IMR-90 (cell line): ENCODE results near the gene RHOT1. TPM values are rescaled to one million over a fixed set of nuclear protein-coding genes. Genes with fewer than 3 reads are reported as not detected.

Experiments used
- ATAC-seq: fragments of 200-7000 bp; cut with Tn5 transposase; 2 replicates; pipeline ENCODE4 v1.9.1; 2020; ENCODE audit warnings: low read depth, mild to moderate bottlenecking, moderate library complexity
- BruUV-seq: library from RNA; stranded (reverse); fragments of 400-500 nt; replicated peaks from 2 replicates; lab custom pipeline; 2021; lab: Mats Ljungman, UMichigan
- CTCF ChIA-PET: fragments of 300-600 bp; formaldehyde crosslinking; extraction: SDS; loops from one replicate; lab custom pipeline; 2021; ENCODE audit warnings: antibody characterized with exemption; lab: Yijun Ruan, JAX
- POLR2A ChIA-PET: fragments of 300-600 bp; sonication (Branson Sonifier 250); formaldehyde crosslinking; loops from one replicate; lab custom pipeline; 2022; ENCODE audit warnings: antibody characterized with exemption; ENCODE audit not compliant: unreplicated experiment; lab: Charles Lee
- DNase-seq: peaks from one replicate; pipeline ENCODE4 v3.0.0; 2013
- H2AFZ ChIP-seq: replicated peaks from 2 replicates; pipeline ENCODE3; 2013; ENCODE audit warnings: low read length, mild to moderate bottlenecking; ENCODE audit not compliant: poor library complexity
- H2AK5ac ChIP-seq: 2 replicates; pipeline ENCODE4 v1.6.1; 2013; ENCODE audit warnings: low read depth, low read length, inconsistent platforms
- H2AK9ac ChIP-seq: replicated peaks from 2 replicates; pipeline ENCODE3; 2013; ENCODE audit warnings: mild to moderate bottlenecking, low read depth, low read length, moderate library complexity; ENCODE audit not compliant: poor library complexity
- H2BK120ac ChIP-seq: 2 replicates; pipeline ENCODE4 v1.6.1; 2013; ENCODE audit warnings: low read depth, low read length, inconsistent platforms
- H2BK15ac ChIP-seq: 3 replicates; pipeline ENCODE4 v1.6.1; 2013; ENCODE audit warnings: low read depth, low read length, inconsistent platforms
- H2BK20ac ChIP-seq: 2 replicates; pipeline ENCODE4 v1.6.1; 2013; ENCODE audit warnings: low read depth, mild to moderate bottlenecking, inconsistent platforms, low read length, moderate library complexity
- H2BK5ac ChIP-seq: 2 replicates; pipeline ENCODE4 v1.6.1; 2013; ENCODE audit warnings: mild to moderate bottlenecking, low read depth, low read length, inconsistent platforms; ENCODE audit not compliant: poor library complexity, severe bottlenecking
- H3K14ac ChIP-seq: replicated peaks from 2 replicates; pipeline ENCODE4 v1.6.1; 2013; ENCODE audit warnings: low read depth, low read length, inconsistent platforms
- H3K18ac ChIP-seq: 2 replicates; pipeline ENCODE4 v1.6.1; 2013; ENCODE audit warnings: low read depth, low read length, control low read depth
- H3K23ac ChIP-seq: 2 replicates; pipeline ENCODE4 v1.6.1; 2013; ENCODE audit warnings: low read depth, low read length, inconsistent platforms
- H3K27ac ChIP-seq: 2 replicates; pipeline ENCODE4 v1.5.1; 2013; ENCODE audit warnings: mild to moderate bottlenecking, control low read depth, low read length; ENCODE audit not compliant: insufficient read depth
- H3K27me3 ChIP-seq: 2 replicates; pipeline ENCODE4 v1.6.1; 2013; ENCODE audit warnings: low read length; ENCODE audit not compliant: control insufficient read depth, insufficient read depth
- H3K36me3 ChIP-seq: 2 replicates; pipeline ENCODE4 v1.6.1; 2013; ENCODE audit warnings: low read length, mixed read lengths; ENCODE audit not compliant: control insufficient read depth, insufficient read depth
- H3K4ac ChIP-seq: 2 replicates; pipeline ENCODE4 v1.6.1; 2013; ENCODE audit warnings: low read depth, low read length, inconsistent platforms
- H3K4me1 ChIP-seq: 2 replicates; pipeline ENCODE4 v1.6.1; 2013; ENCODE audit warnings: low read length, mixed read lengths; ENCODE audit not compliant: control insufficient read depth, insufficient read depth
- H3K4me2 ChIP-seq: 2 replicates; pipeline ENCODE4 v1.6.1; 2013; ENCODE audit warnings: low read depth, mild to moderate bottlenecking, control low read depth, low read length, moderate library complexity
- H3K4me3 ChIP-seq: 2 replicates; pipeline ENCODE4 v1.5.1; 2013; ENCODE audit warnings: low read depth, mild to moderate bottlenecking, control low read depth, low read length, moderate library complexity; ENCODE audit not compliant: insufficient read depth
- H3K56ac ChIP-seq: 2 replicates; pipeline ENCODE4 v1.6.1; 2013; ENCODE audit warnings: low read length, inconsistent platforms; ENCODE audit not compliant: insufficient read depth; ENCODE audit errors: extremely low read depth
- H3K79me1 ChIP-seq, 2 experiments: 2 replicates each; pipeline ENCODE4 v1.6.1; 2013; ENCODE audit warnings: low read length in 2 of 2, inconsistent platforms in 1 of 2, low read depth in 1 of 2
- H3K9ac ChIP-seq: 2 replicates; pipeline ENCODE4 v1.6.1; 2013; ENCODE audit warnings: low read depth, low read length, control low read depth
- H3K9me1 ChIP-seq: 2 replicates; pipeline ENCODE4 v1.6.1; 2013; ENCODE audit warnings: low read length, inconsistent platforms; ENCODE audit not compliant: insufficient read depth
- H3K9me3 ChIP-seq: 2 replicates; pipeline ENCODE4 v1.6.1; 2013; ENCODE audit warnings: low read length; ENCODE audit not compliant: control insufficient read depth, insufficient read depth
- H4K20me1 ChIP-seq: 2 replicates; pipeline ENCODE4 v1.6.1; 2013; ENCODE audit warnings: low read length, inconsistent platforms; ENCODE audit not compliant: insufficient read depth
- H4K5ac ChIP-seq: 2 replicates; pipeline ENCODE4 v1.6.1; 2013; ENCODE audit warnings: mild to moderate bottlenecking, low read depth, low read length, control low read depth
- H4K8ac ChIP-seq, 2 experiments: 2 replicates each; pipeline ENCODE4 v1.6.1; 2013; ENCODE audit warnings: low read depth in 2 of 2, low read length in 2 of 2, control low read depth in 1 of 2, inconsistent platforms in 1 of 2
- H4K91ac ChIP-seq: 2 replicates; pipeline ENCODE4 v1.6.1; 2013; ENCODE audit warnings: low read depth, low read length, inconsistent platforms; ENCODE audit not compliant: insufficient read depth
- RCOR1 ChIP-seq: IDR thresholded peaks from 2 replicates; pipeline ENCODE4 v1.6.1; 2012; ENCODE audit warnings: mild to moderate bottlenecking, low read length, improper control_type of control experiment; ENCODE audit not compliant: insufficient replicate concordance
- WGBS, 2 experiments: methylation state at CpG; one replicate each; pipeline versions ENCODE4 v1.1.5 to v1.1.7; 2013; ENCODE audit warnings: missing lambda C conversion rate in 2 of 2; ENCODE audit not compliant: insufficient read length in 1 of 2; ENCODE audit errors: extremely low coverage in 2 of 2; 5-methylcytosine and 5-hydroxymethylcytosine counted together
- dilution Hi-C: fragments of 300-500 bp; cut with HindIII; formaldehyde crosslinking; loops from one replicate; pipeline ENCODE4 v1.14.3; 2018; ENCODE audit warnings: low sequenced_read_pairs; ENCODE audit not compliant: unreplicated experiment
- in situ Hi-C: fragments of 300-500 bp; cut with MboI; formaldehyde crosslinking; loops from 3 replicates; pipeline ENCODE4 v1.14.3; 2019; ENCODE audit warnings: low sequenced_read_pairs, inconsistent platforms, mixed read lengths
- intact Hi-C: fragments of 100-400 bp; cut with micrococcal nuclease; formaldehyde crosslinking; loops from 2 replicates; pipeline ENCODE4 v1.10.0; 2022
- polyA plus RNA-seq, 3 experiments: library from polyadenylated mRNA; depleted of rRNA; stranded (reverse); fragments of >200 nt; gene quantifications; 2 replicates each; pipeline ENCODE4 v1.2.3, GENCODE V29; 2012; ENCODE audit warnings: low replicate concordance in 1 of 3
- total RNA-seq: library from RNA; depleted of rRNA; stranded (reverse); fragments of >200 nt; gene quantifications from 2 replicates; pipeline ENCODE4 v1.2.3, GENCODE V29; 2012

Gene RHOT1
- total and polyA plus RNA-seq, 2 of the 4 experiments (the other 2 are of a cell fraction): 27.4 to 27.6 TPM

GRCh38 chr17:32239456-32239855 is 97.2 kb downstream of the RHOT1 start:
- dilution Hi-C loops: no loop called here
- CTCF ChIA-PET: interaction anchor here (1.2 kb wide), 1 partner anchor 79 kb away, joined by 3 read pairs; no protein-coding TSS in a partner anchor

More at GRCh38 chr17:32239456-32239855, 97.2 kb downstream of the RHOT1 start:
- no peak for ATAC-seq
- Histone ChIP-seq H3K36me3 (no peaks in the 10 kb centered on the region), H3K4me2 (no peak overlapping the region), H2BK120ac (no peak overlapping the region), H3K4me3 (no peak overlapping the region), H3K9me3 (no peaks in the 10 kb centered on the region), H2AK9ac (no peak overlapping the region), H3K27me3 (no peaks in the 10 kb centered on the region), H2BK5ac (no peak overlapping the region), H4K8ac (no peak overlapping the region), H2BK20ac (no peak overlapping the region), H3K9me1 (no peaks in the 10 kb centered on the region), H3K4ac (no peak overlapping the region), H3K56ac (no peak overlapping the region), H2AFZ (no peak overlapping the region), H3K79me1 (no peaks in the 10 kb centered on the region), H3K27ac (no peak overlapping the region), H4K20me1 (no peaks in the 10 kb centered on the region), H3K4me1 (no peaks in the 10 kb centered on the region), H4K91ac (no peak overlapping the region), H3K23ac (no peak overlapping the region), H3K14ac (no peak overlapping the region), H2BK15ac (no peak overlapping the region), H4K5ac (no peak overlapping the region), H3K18ac (no peak overlapping the region), H3K9ac (no peak overlapping the region), H2AK5ac (no peak overlapping the region)
- TF ChIP-seq RCOR1: no peak
- in situ Hi-C loops (no loop called here), intact Hi-C loops (no loop called here)
- POLR2A ChIA-PET: no interaction called here
- no TSS peak for BruUV-seq
- WGBS, 2 experiments: 80% methylated on average over 1 of the region's 2 CpGs; no CpG with 5 or more reads in 1 of the 2 experiments
- no peak for DNase-seq
